Activated CD4-positive, alpha-beta T cell treated with anti-CD3 and anti-CD28 coated beads, Interleukin-2, amount 10 ng/mL, durations not matched to agents 7 days and 5 days (primary cell): ENCODE data around the gene METRNL. TPM values are rescaled to one million over a fixed set of nuclear protein-coding genes. Genes with fewer than 3 reads are reported as not detected.

ENCODE experiments used
- CTCF ChIA-PET: fragments of 350-600 bp; sonication (Branson Sonifier 250); formaldehyde crosslinking; loops from one replicate; lab custom pipeline; 2021; ENCODE audit warnings: antibody characterized with exemption; lab: Charles Lee
- POLR2A ChIA-PET: fragments of 350-600 bp; sonication (Branson Sonifier 250); formaldehyde crosslinking; loops from one replicate; lab custom pipeline; 2021; ENCODE audit warnings: antibody characterized with exemption; lab: Charles Lee
- DNase-seq: peaks from one replicate; pipeline ENCODE4 v3.0.0-alpha.2; 2020
- H3K27ac Mint-ChIP-seq: one replicate; pipeline ENCODE4 v1.8.0; 2021; ENCODE audit warnings: mild to moderate bottlenecking, moderate library complexity, mixed read lengths
- H3K27me3 Mint-ChIP-seq: one replicate; pipeline ENCODE4 v1.8.0; 2021; ENCODE audit warnings: mixed read lengths
- H3K36me3 Mint-ChIP-seq: one replicate; pipeline ENCODE4 v1.8.0; 2021; ENCODE audit warnings: low read depth, mixed read lengths
- H3K4me1 Mint-ChIP-seq: one replicate; pipeline ENCODE4 v1.8.0; 2021; ENCODE audit warnings: mixed read lengths
- H3K4me3 Mint-ChIP-seq: one replicate; pipeline ENCODE4 v1.8.0; 2021; ENCODE audit warnings: mild to moderate bottlenecking, moderate library complexity, mixed read lengths
- H3K9me3 Mint-ChIP-seq: one replicate; pipeline ENCODE4 v1.8.0; 2021; ENCODE audit warnings: mixed read lengths
- total RNA-seq, 2 experiments: library from RNA; stranded (reverse); gene quantifications; one replicate each; pipeline ENCODE4 v1.2.3, GENCODE V29; 2021

METRNL gene
- total RNA-seq, 2 experiments from 2014 or later = 2.1 to 2.2 TPM

DNA sequence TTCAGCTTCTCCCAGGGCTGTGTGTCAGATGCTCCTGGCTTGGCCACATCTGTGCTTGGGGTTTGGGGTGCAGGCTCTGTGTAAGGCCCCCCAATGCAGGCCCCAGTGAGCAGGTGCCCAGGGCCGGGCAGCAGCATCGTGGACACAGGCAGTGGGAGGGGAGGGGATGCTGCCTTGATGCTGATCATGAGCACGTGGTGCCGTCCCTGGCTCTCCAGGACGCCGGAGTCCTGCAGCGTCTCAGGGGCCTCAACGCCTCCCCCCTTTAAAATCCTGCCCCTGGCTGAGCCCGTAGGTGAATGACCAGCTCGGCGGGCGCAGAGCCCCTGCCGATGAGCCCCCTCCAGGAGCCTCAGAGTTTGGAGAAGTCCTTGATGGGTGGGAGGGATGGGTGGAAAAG lies 9.0 kb downstream of the METRNL start:
- no peaks in the 10 kb centered on the region for H3K9me3 Mint-ChIP-seq
- CTCF ChIA-PET = no interaction called here
- POLR2A ChIA-PET = no interaction called here
- peaks cover 18% of the 10 kb centered on the region for H3K4me1 Mint-ChIP-seq
- no peak overlapping the region for H3K27ac Mint-ChIP-seq
- H3K27me3 Mint-ChIP-seq = no peaks in the 10 kb centered on the region
- DNase-seq = no peak
- H3K4me3 Mint-ChIP-seq = no peak overlapping the region
- H3K36me3 Mint-ChIP-seq = no peaks in the 10 kb centered on the region

- H3K27ac Mint-ChIP-seq = no peak overlapping the region
- peaks cover 14% of the 10 kb centered on the region for H3K4me1 Mint-ChIP-seq
- CTCF ChIA-PET = no interaction called here
- DNase-seq = no peak
- H3K36me3 Mint-ChIP-seq = no peaks in the 10 kb centered on the region
- no peaks in the 10 kb centered on the region for H3K9me3 Mint-ChIP-seq
- H3K4me3 Mint-ChIP-seq = no peak overlapping the region
- no peaks in the 10 kb centered on the region for H3K27me3 Mint-ChIP-seq
- POLR2A ChIA-PET = no interaction called here
Observed at GRCh38 chr17:83088909-83089308, 9.5 kb downstream of the METRNL start.

GRCh38 chr17:83089328-83090132 lies 10.1 kb downstream of the METRNL start:
- Mint-ChIP-seq H3K36me3 (no peaks in the 10 kb centered on the region), H3K9me3 (no peaks in the 10 kb centered on the region), H3K4me1 (peaks cover 8% of the 10 kb centered on the region), H3K27me3 (no peaks in the 10 kb centered on the region), H3K4me3 (no peak overlapping the region), H3K27ac (no peak overlapping the region)
- DNase-seq = no peak
- CTCF ChIA-PET = no interaction called here
- POLR2A ChIA-PET = no interaction called here

GRCh38 chr17:83090444-83091256 lies 11.2 kb downstream of the METRNL start:
- H3K4me1 Mint-ChIP-seq = peaks cover 6% of the 10 kb centered on the region
- no peaks in the 10 kb centered on the region for H3K36me3 Mint-ChIP-seq
- no peaks in the 10 kb centered on the region for H3K9me3 Mint-ChIP-seq
- H3K4me3 Mint-ChIP-seq = no peak overlapping the region
- POLR2A ChIA-PET = no interaction called here
- H3K27ac Mint-ChIP-seq = no peak overlapping the region
- DNase-seq = no peak
- H3K27me3 Mint-ChIP-seq = no peaks in the 10 kb centered on the region
- CTCF ChIA-PET = interaction anchor here (1.6 kb wide), 1 partner anchor 10 kb away, joined by 3 read pairs; no protein-coding TSS in a partner anchor

- Mint-ChIP-seq H3K27me3 (no peaks in the 10 kb centered on the region), H3K4me3 (no peak overlapping the region), H3K4me1 (peaks cover 6% of the 10 kb centered on the region), H3K36me3 (no peaks in the 10 kb centered on the region), H3K9me3 (no peaks in the 10 kb centered on the region), H3K27ac (peak overlapping the region; percentile 31)
- ChIA-PET POLR2A (no interaction called here), CTCF (interaction anchor here (1.6 kb wide), 1 partner anchor 11 kb away, joined by 3 read pairs; no protein-coding TSS in a partner anchor)
- DNase-seq = no peak
Observed at GRCh38 chr17:83091257-83092141, 12.1 kb downstream of the METRNL start.

DNA sequence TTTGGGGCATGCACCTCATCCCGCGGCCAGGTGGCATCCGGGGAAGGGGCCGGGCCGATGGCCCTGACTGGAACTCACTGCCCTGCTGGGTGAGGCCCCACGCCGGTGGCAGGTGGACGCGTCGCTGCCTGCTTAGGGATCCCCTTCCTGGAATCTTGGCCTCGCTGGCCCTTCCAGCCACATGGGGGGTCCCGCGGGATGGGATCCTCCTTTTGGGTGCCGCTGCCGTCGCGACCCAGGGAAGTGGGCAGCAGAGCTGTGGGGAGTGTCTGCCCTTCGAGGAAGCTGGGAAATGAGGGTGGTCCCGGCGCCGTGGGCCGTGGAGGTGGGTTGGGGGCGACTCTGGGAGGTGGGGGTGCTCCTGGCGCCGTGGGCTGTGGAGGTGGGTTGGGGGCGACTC lies 12.8 kb downstream of the METRNL start:
- ChIA-PET POLR2A (no interaction called here), CTCF (interaction anchor here (1.6 kb wide), 1 partner anchor 12 kb away, joined by 3 read pairs; no protein-coding TSS in a partner anchor)
- Mint-ChIP-seq H3K27me3 (no peaks in the 10 kb centered on the region), H3K27ac (no peak overlapping the region), H3K36me3 (no peaks in the 10 kb centered on the region), H3K4me1 (peaks cover 6% of the 10 kb centered on the region), H3K4me3 (no peak overlapping the region), H3K9me3 (no peaks in the 10 kb centered on the region)
- DNase-seq = no peak

DNA sequence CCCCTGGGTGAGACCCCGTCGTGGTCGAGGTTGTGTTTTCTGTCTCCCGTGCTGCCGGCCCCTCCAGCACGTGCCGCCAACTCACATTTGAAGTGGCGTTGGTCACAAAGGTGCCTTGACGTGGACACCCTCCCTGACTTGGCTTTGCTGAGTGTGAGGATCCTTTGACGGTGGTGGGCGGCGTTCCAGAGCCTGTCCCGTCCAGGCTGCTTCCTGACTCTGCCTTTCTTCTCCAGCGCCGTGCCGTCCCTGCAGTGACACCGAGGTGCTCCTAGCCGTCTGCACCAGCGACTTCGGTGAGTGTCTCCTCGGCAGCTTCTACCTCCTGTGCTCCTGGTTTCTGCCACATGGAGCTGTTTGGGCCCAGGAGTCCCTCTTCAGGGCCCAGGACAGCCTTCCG lies 13.5 kb downstream of the METRNL start:
- H3K27me3 Mint-ChIP-seq = no peaks in the 10 kb centered on the region
- H3K9me3 Mint-ChIP-seq = no peaks in the 10 kb centered on the region
- no peak overlapping the region for H3K27ac Mint-ChIP-seq
- H3K4me1 Mint-ChIP-seq = peaks cover 6% of the 10 kb centered on the region
- no peak for DNase-seq
- ChIA-PET CTCF (interaction anchor here (1.0 kb wide), 1 partner anchor 15 kb away, joined by 3 read pairs; no protein-coding TSS in a partner anchor), POLR2A (no interaction called here)
- no peak overlapping the region for H3K4me3 Mint-ChIP-seq
- H3K36me3 Mint-ChIP-seq = no peaks in the 10 kb centered on the region

DNA sequence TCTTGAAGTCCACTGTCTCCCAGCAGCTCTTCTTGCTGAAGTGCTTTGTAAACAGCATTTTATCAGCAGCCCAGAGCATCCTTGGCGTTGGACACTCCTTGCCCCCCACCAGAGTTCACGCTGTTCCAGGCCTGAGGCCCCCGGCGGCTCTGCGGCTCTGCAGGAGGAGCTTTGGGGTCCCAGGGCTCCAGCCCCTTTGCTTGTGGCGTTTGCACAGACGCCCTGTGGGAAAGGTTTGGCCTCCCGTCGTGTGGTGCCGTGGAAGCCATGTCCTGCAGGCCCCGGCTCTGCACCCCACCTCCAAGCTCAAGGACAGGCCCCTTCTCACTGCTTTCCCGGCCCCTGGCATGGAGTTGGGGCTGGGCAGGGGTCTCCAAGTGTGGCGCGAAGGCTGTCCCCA lies 14.1 kb downstream of the METRNL start:
- ChIA-PET POLR2A (no interaction called here), CTCF (interaction anchor here (1.0 kb wide), 1 partner anchor 14 kb away, joined by 3 read pairs; no protein-coding TSS in a partner anchor)
- Mint-ChIP-seq H3K36me3 (no peaks in the 10 kb centered on the region), H3K4me3 (no peak overlapping the region), H3K27ac (no peak overlapping the region), H3K9me3 (no peaks in the 10 kb centered on the region), H3K4me1 (peaks cover 6% of the 10 kb centered on the region), H3K27me3 (peaks cover 2% of the 10 kb centered on the region)
- DNase-seq = no peak

- ChIA-PET POLR2A (no interaction called here), CTCF (interaction anchor here (0.6 kb wide), 1 partner anchor 103 kb away, joined by 3 read pairs; no protein-coding TSS in a partner anchor)
- DNase-seq = no peak
- no peaks in the 10 kb centered on the region for H3K36me3 Mint-ChIP-seq
- peaks cover 3% of the 10 kb centered on the region for H3K4me1 Mint-ChIP-seq
- no peak overlapping the region for H3K27ac Mint-ChIP-seq
- H3K9me3 Mint-ChIP-seq = no peaks in the 10 kb centered on the region
- no peak overlapping the region for H3K4me3 Mint-ChIP-seq
- H3K27me3 Mint-ChIP-seq = peaks cover 2% of the 10 kb centered on the region
Observed at GRCh38 chr17:83094291-83094690, 14.9 kb downstream of the METRNL start.

DNA sequence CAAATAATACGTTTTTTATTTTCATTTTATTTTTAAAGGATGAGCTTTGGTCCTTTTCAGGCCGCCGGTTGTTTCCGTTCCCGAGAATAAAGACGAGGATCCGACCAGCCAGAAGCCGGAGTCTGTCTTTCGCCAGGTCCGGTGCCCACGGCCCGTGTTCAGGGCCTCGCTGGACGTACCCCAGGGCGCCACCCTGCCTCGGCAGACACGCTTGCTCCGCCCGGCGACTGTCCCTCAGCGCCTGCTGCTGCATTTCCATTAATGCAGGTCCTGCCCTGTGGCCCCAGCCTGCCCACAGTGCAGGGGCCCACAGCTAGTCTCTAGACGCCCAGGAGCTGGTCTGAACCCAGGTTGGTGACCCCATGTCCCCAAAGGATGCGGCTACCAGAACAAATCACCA lies 15.6 kb downstream of the METRNL start:
- Mint-ChIP-seq H3K36me3 (no peaks in the 10 kb centered on the region), H3K4me3 (no peak overlapping the region), H3K27me3 (peaks cover 8% of the 10 kb centered on the region), H3K4me1 (peaks cover 1% of the 10 kb centered on the region), H3K27ac (no peak overlapping the region), H3K9me3 (no peaks in the 10 kb centered on the region)
- ChIA-PET POLR2A (no interaction called here), CTCF (no interaction called here)
- no peak for DNase-seq

GRCh38 chr17:83096401-83097224 lies 17.2 kb downstream of the METRNL start:
- Mint-ChIP-seq H3K4me1 (peaks cover 1% of the 10 kb centered on the region), H3K27me3 (peaks cover 12% of the 10 kb centered on the region), H3K4me3 (no peak overlapping the region), H3K36me3 (no peaks in the 10 kb centered on the region), H3K27ac (no peak overlapping the region), H3K9me3 (no peaks in the 10 kb centered on the region)
- ChIA-PET POLR2A (no interaction called here), CTCF (interaction anchor here (0.5 to 1.0 kb wide), 3 partner anchors 73 to 315 kb away, joined by 3 read pairs; no protein-coding TSS in a partner anchor)
- DNase-seq = no peak
